K562 treated with DMSO at 1 percent for 4 hours (cell line): ENCODE data around the gene UBE2B. TPM values are rescaled to one million over a fixed set of nuclear protein-coding genes. Genes with fewer than 3 reads are reported as not detected.

Experiments
- total RNA-seq: library from RNA; unstranded; fragments of 300-600 nt; gene quantifications from 2 replicates; pipeline ENCODE4 v1.2.3, GENCODE V29; 2022; ENCODE audit not compliant: insufficient read depth

The UBE2B gene
- total RNA-seq = 35.6 and 44.7 TPM in 2 replicates

GRCh38 chr5:134370871-134371833 lies at the start of gene UBE2B:
Gene UBE2B (plus strand): TSS chr5:134371569. CDS start chr5:134371596, 27 bp downstream.

GRCh38 chr5:134411546-134412266 lies 40.3 kb downstream of the UBE2B start, which contains the start of gene CDKN2AIPNL:
Gene CDKN2AIPNL (minus strand): TSS chr5:134411881. CDS start chr5:134411854, 27 bp downstream.

Other genes starting within 250 kb of the UBE2B start
- 456 and 498 TPM in 2 replicates for gene SKP1, start 194.6 kb upstream of the UBE2B start, total RNA-seq
- 109 and 127 TPM in 2 replicates for gene PPP2CA, start 145.5 kb upstream of the UBE2B start, total RNA-seq
- gene CDKL3, start 4.4 kb upstream of the UBE2B start, total RNA-seq = 0.59 TPM in 1 of 2 replicates, not detected in the other
- 37.4 and 51.9 TPM in 2 replicates for gene CDKN2AIPNL, start 40.3 kb downstream of the UBE2B start, total RNA-seq
- gene JADE2, start 154.1 kb downstream of the UBE2B start, total RNA-seq = 14.8 and 15.0 TPM in 2 replicates